ENCODE results near the gene HNF4A. TPM values are rescaled to one million over a fixed set of nuclear protein-coding genes. Genes with fewer than 3 reads are reported as not detected.
A peak's percentile ranks its signal among the peaks of the same experiment; 100 is the strongest.

HNF4A gene
- total and polyA plus RNA-seq, 2 of the 13 experiments (the other 11 are each of a cell fraction or from before 2014, with no cell fraction given), result 80.9 to 169 TPM

DNA sequence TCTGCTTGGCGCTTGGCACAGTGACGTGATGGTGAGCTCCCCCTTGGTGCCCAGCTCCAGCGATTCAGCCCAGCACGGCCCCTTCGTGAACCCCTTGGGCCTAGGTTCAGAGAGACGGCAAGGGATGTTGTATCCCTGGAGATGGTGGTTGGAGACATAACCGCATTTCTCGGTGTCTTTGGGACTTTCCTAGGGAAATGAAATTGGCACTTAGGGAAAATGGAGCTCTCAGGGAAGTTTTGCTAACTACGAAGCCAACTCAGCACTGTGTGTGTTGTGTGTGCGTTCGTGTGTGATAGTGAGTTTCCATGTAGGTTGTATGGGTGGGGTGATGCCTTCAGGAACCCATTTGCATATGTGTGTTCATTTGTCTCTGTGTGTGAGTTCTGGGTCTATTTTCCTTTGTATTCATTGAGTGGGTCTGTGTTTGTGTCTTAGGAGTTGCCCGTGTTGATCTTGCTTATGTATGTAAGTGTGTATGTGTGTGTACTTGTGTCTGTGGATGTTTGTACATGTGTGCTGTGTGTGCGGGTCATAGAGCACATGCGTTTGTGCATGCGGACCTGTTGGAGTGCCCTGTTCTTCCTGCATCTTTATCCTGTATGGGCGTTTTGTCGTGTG is 46.4 kb downstream of the HNF4A start (continued):
- TF ChIP-seq HIC2 (CRISPR knock-in tag; IDR thresholded peaks at IDR 0.05; ENCODE audit: low read depth) (peak; percentile 3; the same call in 1 of the 2 replicates), AHDC1 (CRISPR knock-in tag; IDR thresholded peaks at IDR 0.05; ENCODE audit: borderline replicate concordance) (no peak), PREB (CRISPR knock-in tag; IDR thresholded peaks at IDR 0.05) (no peak), SSRP1 (CRISPR knock-in tag; IDR thresholded peaks at IDR 0.05) (0 out of 2 replicates have a peak, but pooled peaks have one; percentile 12), ZNF790 (CRISPR knock-in tag; IDR thresholded peaks at IDR 0.05; ENCODE audit: borderline replicate concordance) (no peak), ZNF747 (CRISPR knock-in tag; IDR thresholded peaks at IDR 0.05; ENCODE audit: borderline replicate concordance) (no peak), ZSCAN21 (CRISPR knock-in tag; IDR thresholded peaks at IDR 0.05; ENCODE audit: borderline replicate concordance) (no peak), TBX3 (IDR thresholded peaks at IDR 0.05; ENCODE audit: borderline replicate concordance) (no peak), POLR2AphosphoS2 (IDR thresholded peaks at IDR 0.05; ENCODE audit: low read depth, low read length) (no peak), ETV5 (CRISPR knock-in tag; IDR thresholded peaks at IDR 0.05; ENCODE audit: borderline replicate concordance) (no peak; the same call in 1 of the 2 replicates), CBFB (CRISPR knock-in tag; IDR thresholded peaks at IDR 0.05) (no peak), USF2 (IDR thresholded peaks at IDR 0.05; ENCODE audit: low read depth, low read length) (no peak), USF2 (CRISPR knock-in tag; IDR thresholded peaks at IDR 0.05; ENCODE audit: borderline replicate concordance) (no peak), ETS1 (CRISPR knock-in tag; IDR thresholded peaks at IDR 0.05) (0 out of 2 replicates have a peak, but pooled peaks have one; percentile 55)
- TF ChIP-seq, protein P1, sequence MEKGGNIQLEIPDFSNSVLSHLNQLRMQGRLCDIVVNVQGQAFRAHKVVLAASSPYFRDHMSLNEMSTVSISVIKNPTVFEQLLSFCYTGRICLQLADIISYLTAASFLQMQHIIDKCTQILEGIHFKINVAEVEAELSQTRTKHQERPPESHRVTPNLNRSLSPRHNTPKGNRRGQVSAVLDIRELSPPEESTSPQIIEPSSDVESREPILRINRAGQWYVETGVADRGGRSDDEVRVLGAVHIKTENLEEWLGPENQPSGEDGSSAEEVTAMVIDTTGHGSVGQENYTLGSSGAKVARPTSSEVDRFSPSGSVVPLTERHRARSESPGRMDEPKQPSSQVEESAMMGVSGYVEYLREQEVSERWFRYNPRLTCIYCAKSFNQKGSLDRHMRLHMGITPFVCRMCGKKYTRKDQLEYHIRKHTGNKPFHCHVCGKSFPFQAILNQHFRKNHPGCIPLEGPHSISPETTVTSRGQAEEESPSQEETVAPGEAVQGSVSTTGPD (CRISPR knock-in tag; IDR thresholded peaks at IDR 0.05), result no peak
